K562 (cell line): Measurements from ENCODE around the gene SRCIN1. TPM values are rescaled to one million over a fixed set of nuclear protein-coding genes. Genes with fewer than 3 reads are reported as not detected.

Source experiments
- ATAC-seq: fragments of 200-7000 bp; cut with Tn5 transposase; 3 replicates; pipeline ENCODE4 v1.9.1; 2020; ENCODE audit warnings: moderate library complexity
- BruUV-seq: library from RNA; stranded (reverse); fragments of 400-500 nt; replicated peaks from 2 replicates; lab custom pipeline; 2021; lab: Mats Ljungman, UMichigan
- CTCF ChIA-PET: fragments of 300-600 bp; formaldehyde crosslinking; extraction: SDS; loops from one replicate; lab custom pipeline; 2021; ENCODE audit warnings: low intra/inter-chr PET ratio; lab: Yijun Ruan, JAX
- POLR2A ChIA-PET: fragments of 300-600, 350-650 bp; sonication (Branson Sonifier 250); formaldehyde crosslinking; extraction: SDS; loops from one replicate; lab custom pipeline; 2021; ENCODE audit warnings: antibody characterized with exemption, inconsistent platforms; lab: Yijun Ruan, JAX
- DNase-seq, 4 experiments: peaks; one replicate each; pipeline versions ENCODE4 v3.0.0 to v3.0.0-alpha.2; 2011 to 2018; ENCODE audit warnings: low spot score in 3 of 4, mixed read lengths in 3 of 4; ENCODE audit errors: extremely low read depth in 1 of 4
- FAIRE-seq: peaks from 2 replicates; lab custom pipeline; 2011; peaks lifted over from hg19 to GRCh38; lab: Jason Lieb, UNC
- H2AFZ ChIP-seq: 2 replicates; pipeline ENCODE4 v1.6.0; 2011; ENCODE audit warnings: low read depth, low read length, control low read depth, inconsistent platforms
- H3K27ac ChIP-seq: fragments of 200-600 bp; 3 replicates; pipeline ENCODE4 v1.8.0; 2011; ENCODE audit warnings: low read depth, mild to moderate bottlenecking, control low read depth, inconsistent platforms, low read length, moderate library complexity, mixed read lengths; ENCODE audit errors: extremely low read depth
- H3K27me3 ChIP-seq, 2 experiments: fragments of 300-600 bp in 1 of 2; 2 replicates in 1 of 2; 3 replicates in 1 of 2; pipeline versions ENCODE4 v1.6.0 to v1.8.0; 2011; ENCODE audit warnings: inconsistent platforms in 2 of 2, low read length in 2 of 2, mild to moderate bottlenecking in 1 of 2, mixed read lengths in 1 of 2, moderate library complexity in 1 of 2; ENCODE audit not compliant: control insufficient read depth in 2 of 2, insufficient read depth in 2 of 2
- H3K36me3 ChIP-seq: fragments of 300-600 bp; 3 replicates; pipeline ENCODE4 v1.8.0; 2011; ENCODE audit warnings: mild to moderate bottlenecking, low read length, inconsistent platforms; ENCODE audit not compliant: control insufficient read depth, insufficient read depth
- H3K4me1 ChIP-seq, 2 experiments: fragments of 200-600 bp in 1 of 2; replicated peaks in 1 of 2; 2 replicates in 1 of 2; 3 replicates in 1 of 2; pipeline versions ENCODE4 v1.5.1 to v1.8.0; 2011; ENCODE audit warnings: inconsistent platforms in 2 of 2, low read length in 2 of 2, mild to moderate bottlenecking in 1 of 2, mixed read lengths in 1 of 2, moderate library complexity in 1 of 2; ENCODE audit not compliant: control insufficient read depth in 2 of 2, insufficient read depth in 2 of 2
- H3K4me2 ChIP-seq: 2 replicates; pipeline ENCODE4 v1.6.1; 2011; ENCODE audit warnings: low read length, control low read depth, inconsistent platforms, mixed read lengths; ENCODE audit not compliant: insufficient read depth
- H3K4me3 ChIP-seq: fragments of 200-600 bp; sonication (generic), shearing (Covaris generic); 2 replicates; pipeline ENCODE4 v1.5.1; 2016; ENCODE audit warnings: control low read depth, inconsistent platforms
- H3K79me2 ChIP-seq: fragments of 200-600 bp; 3 replicates; pipeline ENCODE4 v1.8.0; 2011; ENCODE audit warnings: low read length, inconsistent platforms; ENCODE audit not compliant: control insufficient read depth, insufficient read depth
- H3K9ac ChIP-seq, 2 experiments: 2 replicates each; pipeline versions ENCODE4 v1.6.0 to v1.6.1; 2011; ENCODE audit warnings: low read depth in 2 of 2, low read length in 2 of 2, control low read depth in 1 of 2, inconsistent platforms in 1 of 2, mild to moderate bottlenecking in 1 of 2, mixed read lengths in 1 of 2; ENCODE audit not compliant: insufficient read depth in 1 of 2
- H3K9me1 ChIP-seq: one replicate; pipeline ENCODE4 v1.6.0; 2011; ENCODE audit warnings: inconsistent platforms, mild to moderate bottlenecking, low read length, moderate library complexity; ENCODE audit not compliant: control insufficient read depth, insufficient read depth
- H3K9me3 ChIP-seq: replicated peaks from 2 replicates; pipeline ENCODE4 v1.5.1; 2011; ENCODE audit warnings: low read depth, low read length, inconsistent platforms; ENCODE audit not compliant: control insufficient read depth, insufficient read depth
- H4K20me1 ChIP-seq: replicated peaks from 2 replicates; pipeline ENCODE4 v1.6.1; 2011; ENCODE audit warnings: low read length, inconsistent platforms, mixed read lengths; ENCODE audit not compliant: control insufficient read depth, insufficient read depth
- ARNT ChIP-seq, 2 experiments: fragments of 450-650 bp; IDR thresholded peaks; 2 replicates each; pipeline ENCODE4 v1.6.1; 2016; ENCODE audit warnings: mild to moderate bottlenecking in 1 of 2
- BRD4 ChIP-seq: fragments of 200-600 bp; sonication (generic); IDR thresholded peaks from 2 replicates; pipeline ENCODE4 v1.6.1; 2017; ENCODE audit warnings: inconsistent platforms
- CBX3 ChIP-seq, 2 experiments: IDR thresholded peaks; 1 replicate in 1 of 2; 2 replicates in 1 of 2; pipeline ENCODE4 v1.6.1; 2012; ENCODE audit warnings: inconsistent platforms in 2 of 2, low read length in 2 of 2, borderline replicate concordance in 1 of 2, control low read depth in 1 of 2
- CHAMP1 ChIP-seq: fragments of 450-650 bp; IDR thresholded peaks from 2 replicates; pipeline ENCODE4 v1.6.1; 2016; ENCODE audit warnings: mild to moderate bottlenecking
- FOS ChIP-seq: IDR thresholded peaks from 3 replicates; pipeline ENCODE4 v1.6.1; 2011; ENCODE audit not compliant: insufficient read length; ENCODE audit errors: extremely low read depth
- GABPB2 ChIP-seq: fragments of 250-450 bp; sonication (Bioruptor Pico); conservative IDR thresholded peaks from 2 replicates; pipeline ENCODE4 v1.5.1; 2021; ENCODE audit warnings: mild to moderate bottlenecking
- HMGN3 ChIP-seq: IDR thresholded peaks from 2 replicates; pipeline ENCODE4 v1.6.1; 2011; ENCODE audit warnings: borderline replicate concordance, low read depth, mild to moderate bottlenecking, mixed read lengths, low read length; ENCODE audit not compliant: insufficient read length; ENCODE audit errors: extremely low read depth
- KDM4B ChIP-seq, 2 experiments: fragments of 450-650 bp in 1 of 2; sonication (generic) in 1 of 2; IDR thresholded peaks; 2 replicates each; pipeline ENCODE4 v1.6.1; 2016 to 2017; ENCODE audit warnings: borderline replicate concordance in 2 of 2, antibody characterized with exemption in 1 of 2, low read depth in 1 of 2, mild to moderate bottlenecking in 1 of 2
- KLF16 ChIP-seq: IDR thresholded peaks from 2 replicates; pipeline ENCODE4 v1.6.1; 2016; ENCODE audit warnings: antibody characterized with exemption
- NCOA2 ChIP-seq, 2 experiments: fragments of 450-650 bp; IDR thresholded peaks; 2 replicates each; pipeline ENCODE4 v1.6.1; 2018; ENCODE audit warnings: mild to moderate bottlenecking in 2 of 2, moderate library complexity in 1 of 2; ENCODE audit not compliant: partially characterized antibody in 2 of 2
- STAG1 ChIP-seq: sonication (generic); formaldehyde crosslinking; IDR thresholded peaks from 2 replicates; pipeline ENCODE4 v1.5.0; 2020; ENCODE audit warnings: missing genetic modification reagents, borderline replicate concordance
- WGBS: fragments of 100-300 bp; shearing (Covaris generic); methylation state at CpG from one replicate; pipeline ENCODE4 v1.1.6; 2016; ENCODE audit warnings: low coverage, mixed read lengths; ENCODE audit not compliant: insufficient coverage; ENCODE audit errors: missing lambda C conversion rate; 5-methylcytosine and 5-hydroxymethylcytosine counted together
- in situ Hi-C: fragments of 300-500 bp; cut with MboI; formaldehyde crosslinking; loops from 4 replicates; pipeline ENCODE4 v1.15.0; 2018; ENCODE audit warnings: inconsistent platforms, mixed read lengths
- intact Hi-C: fragments of 100-400 bp; cut with micrococcal nuclease; formaldehyde crosslinking; loops from 2 replicates; pipeline ENCODE4 v1.14.2; 2022
- polyA plus RNA-seq, 8 experiments: library from polyadenylated mRNA; depleted of rRNA in 4 of 8; stranded (reverse) in 5 of 8; unstranded in 3 of 8; fragments of >200 nt; fragmentation: Nextera tagmentation in 2 of 8; fragmentation: Illumina TruSeq in 1 of 8; extraction: Ambion mirVana in 2 of 8; extraction: Trizol in 1 of 8; gene quantifications; 2 replicates each; pipeline versions ENCODE4 v1.2.1 to v1.2.3, GENCODE V29; 2011 to 2014; ENCODE audit warnings: inconsistent platforms in 1 of 8, missing spikeins in 1 of 8
- total RNA-seq, 7 experiments: library from RNA; depleted of rRNA in 6 of 7; stranded (reverse); fragments of >200 nt in 6 of 7; fragmentation: Illumina TruSeq in 2 of 7; extraction: Trizol in 2 of 7; gene quantifications; 2 replicates each; pipeline versions ENCODE4 v1.2.1 to v1.2.3, GENCODE V29; 2011 to 2021; ENCODE audit warnings: low replicate concordance in 1 of 7
- TF ChIP-seq, protein P1 (sequence below): sonication (generic); formaldehyde crosslinking; IDR thresholded peaks from 2 replicates; pipeline ENCODE4 v1.8.0; 2022; ENCODE audit warnings: mild to moderate bottlenecking, missing genetic modification reagents

Gene SRCIN1
- total and polyA plus RNA-seq, 9 of the 15 experiments (the other 6 are each of a cell fraction or from before 2014, with no cell fraction given): 0.09 to 0.33 (median 0.13) TPM; not detected in 6

DNA sequence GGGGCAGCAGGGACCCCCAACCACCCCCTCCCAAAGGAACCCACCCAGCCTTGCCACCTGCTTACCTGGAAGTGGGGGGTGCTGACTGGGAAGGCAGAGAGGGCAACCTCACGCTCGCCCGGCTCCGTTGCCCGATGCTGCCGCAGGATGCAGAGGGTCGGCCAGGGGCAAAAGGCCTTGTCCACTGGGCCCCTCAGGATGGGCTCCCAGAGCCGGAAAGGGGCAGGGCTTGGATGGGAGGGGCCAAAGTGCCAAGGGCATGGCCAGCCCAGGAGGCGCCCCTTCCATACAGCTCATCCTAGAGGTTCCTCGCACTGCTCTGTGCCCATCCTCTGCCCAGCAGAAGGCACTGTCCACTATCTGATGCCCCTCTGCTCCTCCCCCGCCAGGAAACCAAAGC lies 59.4 kb downstream of the SRCIN1 start:
- H3K4me3 ChIP-seq: no peak overlapping the region
- peaks cover 0 to 15% of the 10 kb centered on the region in 2 experiments; a peak in 2 of 5 replicates for H3K4me1 ChIP-seq
- no peak overlapping the region for H2AFZ ChIP-seq
- peaks cover 16% of the 10 kb centered on the region; the same call in 1 of the 2 replicates for H4K20me1 ChIP-seq
- no peak for DNase-seq
- H3K9ac ChIP-seq: no peak overlapping the region
- WGBS: 8% methylated on average over 11 of the region's 11 CpGs
- no peak overlapping the region for H3K27ac ChIP-seq
- no peaks in the 10 kb centered on the region for H3K79me2 ChIP-seq
- ATAC-seq: no peak
- in situ Hi-C loops: no loop called here
- ChIA-PET CTCF (no interaction called here), POLR2A (interaction anchor here (0.7 to 0.9 kb wide), 2 partner anchors 13 to 59 kb away, joined by 3 read pairs; partner anchors contain the start of gene SRCIN1)
- H3K9me1 ChIP-seq: no peaks in the 10 kb centered on the region
- FAIRE-seq: no peak
- no peaks in the 10 kb centered on the region for H3K36me3 ChIP-seq
- intact Hi-C loops: no loop called here
- peaks cover 26 to 82% of the 10 kb centered on the region in 2 experiments for H3K27me3 ChIP-seq
- TF ChIP-seq BRD4 (no peak), HMGN3 (no peak), KDM4B (IDR thresholded peaks at IDR 0.05; ENCODE audit: borderline replicate concordance in 2 of 2, low read depth in 1 of 2) (no peak), NCOA2 (IDR thresholded peaks at IDR 0.05; ENCODE audit: partially characterized antibody in 2 of 2) (no peak), GABPB2 (CRISPR knock-in tag) (no peak), FOS (no peak), CBX3 (IDR thresholded peaks at IDR 0.05; ENCODE audit: borderline replicate concordance in 1 of 2, low read length in 2 of 2) (no peak), KLF16 (no peak), ARNT (IDR thresholded peaks at IDR 0.05) (no peak), CHAMP1 (no peak), STAG1 (CRISPR knock-in tag) (no peak)
- TF ChIP-seq, protein P1, sequence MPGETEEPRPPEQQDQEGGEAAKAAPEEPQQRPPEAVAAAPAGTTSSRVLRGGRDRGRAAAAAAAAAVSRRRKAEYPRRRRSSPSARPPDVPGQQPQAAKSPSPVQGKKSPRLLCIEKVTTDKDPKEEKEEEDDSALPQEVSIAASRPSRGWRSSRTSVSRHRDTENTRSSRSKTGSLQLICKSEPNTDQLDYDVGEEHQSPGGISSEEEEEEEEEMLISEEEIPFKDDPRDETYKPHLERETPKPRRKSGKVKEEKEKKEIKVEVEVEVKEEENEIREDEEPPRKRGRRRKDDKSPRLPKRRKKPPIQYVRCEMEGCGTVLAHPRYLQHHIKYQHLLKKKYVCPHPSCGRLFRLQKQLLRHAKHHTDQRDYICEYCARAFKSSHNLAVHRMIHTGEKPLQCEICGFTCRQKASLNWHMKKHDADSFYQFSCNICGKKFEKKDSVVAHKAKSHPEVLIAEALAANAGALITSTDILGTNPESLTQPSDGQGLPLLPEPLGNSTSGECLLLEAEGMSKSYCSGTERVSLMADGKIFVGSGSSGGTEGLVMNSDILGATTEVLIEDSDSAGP: no peak
- no peaks in the 10 kb centered on the region for H3K9me3 ChIP-seq
- H3K4me2 ChIP-seq: no peak overlapping the region
- no TSS peak for BruUV-seq
